TTC549 (cell line): ENCODE results near the gene PPP2R5A.

Experiments
- FAIRE-seq: peaks from 2 replicates; lab custom pipeline; 2012; peaks lifted over from hg19 to GRCh38; lab: Jason Lieb, UNC

PPP2R5A gene

DNA sequence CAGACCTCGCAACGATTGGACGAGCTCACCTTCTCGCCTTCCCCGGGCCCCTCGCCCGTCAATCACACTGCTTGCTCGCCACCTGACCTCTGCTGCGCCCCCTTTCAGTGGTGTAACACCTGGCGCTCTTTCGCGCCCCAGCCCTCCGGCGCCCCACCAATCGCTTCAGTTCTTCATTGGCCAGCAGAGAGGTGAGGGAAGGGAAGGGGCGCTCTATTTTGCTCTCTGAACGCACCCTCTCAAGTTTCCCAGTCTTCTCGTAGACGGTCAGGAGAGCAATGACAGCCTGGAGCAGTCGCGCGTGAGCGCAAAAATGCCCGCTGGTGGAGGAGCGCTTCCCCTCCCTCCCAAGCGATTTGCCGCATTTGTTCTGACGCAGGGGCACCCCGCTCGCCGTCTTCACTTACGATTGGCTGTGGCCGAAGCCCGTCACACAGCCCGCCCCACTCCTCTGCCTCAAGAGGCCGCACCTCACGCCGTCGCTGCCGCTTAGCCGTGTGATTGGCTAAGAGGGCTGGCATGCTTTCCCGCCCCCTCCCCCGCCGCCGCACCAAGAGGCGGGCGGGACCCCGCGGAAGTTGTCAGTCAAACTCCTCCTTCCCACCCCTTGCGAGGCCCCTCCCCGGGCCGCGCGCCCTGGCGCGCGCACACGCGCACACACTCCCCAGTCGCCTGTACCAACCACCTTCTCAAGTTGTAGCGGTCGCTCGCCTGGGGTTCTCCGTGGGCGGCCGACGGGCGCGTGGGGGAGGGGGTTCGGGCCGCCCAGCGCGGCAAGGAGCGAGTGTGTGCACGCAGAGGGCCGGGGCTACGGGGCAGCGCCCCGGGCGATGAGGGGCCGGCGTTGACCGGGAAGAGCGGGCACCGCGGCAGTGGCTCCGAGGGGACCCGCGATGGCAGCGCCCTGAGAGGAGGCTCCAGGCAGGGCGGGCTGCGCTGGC, at the start of gene PPP2R5A:
TSS of gene PPP2R5A (plus strand) at position 667 of the 941 bp plus-strand sequence. CDS start 701 bp downstream, outside the sequence.
- peak; percentile 98 for FAIRE-seq

DNA sequence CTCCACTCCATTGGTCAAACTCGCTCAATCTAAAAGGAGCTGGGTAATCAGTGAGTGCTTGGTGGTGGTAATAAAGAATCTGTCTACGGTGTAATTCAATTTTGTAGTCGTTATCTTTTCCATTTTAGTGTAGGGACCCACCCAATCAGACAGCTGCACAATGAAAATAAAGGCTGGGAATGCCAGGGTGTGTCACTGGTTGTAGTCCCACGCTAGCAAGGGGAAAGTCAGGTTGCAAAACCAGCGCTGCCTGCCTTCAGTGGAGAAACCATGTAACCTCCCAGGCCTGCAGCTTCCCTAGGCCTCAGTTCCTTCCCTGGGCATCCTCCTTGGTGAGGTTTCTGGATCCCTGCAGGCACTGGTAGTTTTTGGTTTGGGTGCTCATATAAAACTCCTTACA, 49.4 kb upstream of the PPP2R5A start:
- no peak for FAIRE-seq

DNA sequence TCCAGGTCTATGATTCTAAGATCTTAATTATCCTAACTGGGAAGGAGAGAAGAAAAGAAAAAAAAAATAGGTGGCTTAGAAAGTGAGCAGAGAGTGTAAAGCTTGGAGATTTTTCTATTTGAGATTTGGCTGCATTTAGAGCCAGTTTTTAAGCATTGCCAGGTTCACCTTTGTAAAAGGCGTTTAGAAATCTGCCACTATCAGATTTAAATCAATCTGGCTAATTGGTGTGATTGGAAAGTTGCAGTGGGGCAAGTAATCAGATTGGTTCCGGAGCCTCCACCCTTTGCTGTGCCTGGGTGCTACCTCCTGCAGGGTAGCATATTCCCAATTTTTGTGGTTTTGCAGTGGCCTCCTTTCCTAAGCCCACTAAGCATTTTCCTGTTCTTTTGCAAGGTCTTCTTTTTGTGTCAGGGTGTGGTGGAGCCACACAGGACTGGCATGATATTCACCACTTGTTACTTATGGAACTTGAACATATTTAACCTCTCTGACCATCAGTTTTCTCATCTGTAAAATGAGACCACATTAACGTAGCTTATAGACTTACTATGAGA, 48.5 kb upstream of the PPP2R5A start:
- no peak for FAIRE-seq

DNA sequence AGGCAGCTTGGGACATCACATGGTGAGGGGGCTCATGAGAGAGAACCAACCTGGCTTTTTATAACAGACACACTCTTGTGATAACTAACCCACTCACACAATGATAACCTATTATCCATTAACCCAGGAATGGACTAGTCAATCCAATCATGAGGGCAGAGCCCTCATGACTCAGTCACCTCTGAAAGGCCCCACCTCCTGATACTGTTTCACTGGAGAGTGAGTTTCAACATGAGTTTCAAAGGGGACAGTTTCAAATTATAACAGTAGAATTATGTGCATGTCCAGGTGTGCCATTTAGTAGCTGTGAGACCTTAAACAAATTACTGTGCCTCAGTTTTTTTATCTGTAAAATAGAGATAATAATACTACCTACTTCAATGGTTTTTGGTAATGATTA, 47.6 kb upstream of the PPP2R5A start:
- no peak for FAIRE-seq

DNA sequence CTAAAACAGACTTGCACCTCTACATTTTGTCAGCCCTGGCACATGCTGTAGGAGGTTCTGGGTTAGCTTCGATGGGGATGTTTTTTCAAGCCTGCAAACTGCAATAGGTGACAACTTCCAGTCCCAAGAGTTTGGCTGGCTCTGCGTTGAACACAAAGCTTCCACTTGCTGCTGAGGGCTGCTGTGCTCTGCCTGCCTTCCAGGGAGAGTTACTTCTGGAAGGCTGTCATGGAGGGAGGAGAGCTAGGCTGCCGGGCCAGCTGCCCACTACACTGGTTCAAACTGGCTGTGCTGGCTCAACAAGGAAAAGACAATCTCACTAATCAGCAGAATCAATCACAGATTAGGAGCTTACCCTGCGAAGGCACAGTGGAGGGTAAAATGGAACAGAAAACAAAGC, 46.7 kb upstream of the PPP2R5A start:
- no peak for FAIRE-seq

DNA sequence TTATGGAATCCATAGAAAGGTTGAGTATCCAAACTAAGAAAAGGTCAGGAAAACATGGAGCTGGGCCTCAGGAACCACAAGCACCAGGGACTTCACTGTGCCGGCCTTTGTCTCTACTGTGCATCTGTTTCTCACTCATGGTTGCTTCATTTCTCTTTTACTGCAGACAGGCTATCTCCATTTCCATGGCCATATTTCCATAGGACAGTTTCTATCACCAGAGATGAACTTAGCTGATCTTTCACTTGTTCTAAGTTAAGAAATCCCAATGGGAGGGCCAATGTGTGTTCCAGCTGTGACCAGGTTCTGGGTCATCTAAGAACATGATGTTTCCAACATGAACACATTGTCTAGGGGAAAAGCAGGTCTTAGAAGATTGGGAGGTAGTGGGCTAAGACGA, 43.7 kb upstream of the PPP2R5A start:
- FAIRE-seq = no peak

DNA sequence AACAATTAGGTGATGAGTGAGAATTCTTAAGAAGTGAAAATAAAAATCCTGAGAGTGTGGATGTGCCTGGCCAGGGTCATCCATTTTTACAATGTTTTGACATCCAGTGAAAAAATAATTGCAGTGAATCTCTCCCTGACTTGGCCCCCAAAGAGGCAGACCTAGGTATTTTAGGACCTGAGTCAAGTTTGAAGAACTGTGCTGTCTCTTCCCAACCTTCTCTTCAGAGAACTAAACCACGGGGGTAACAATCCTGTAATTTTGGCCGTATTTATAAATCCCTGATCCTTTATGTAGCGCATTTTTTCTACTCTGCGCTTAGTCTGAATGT, 43.3 kb upstream of the PPP2R5A start:
- no peak for FAIRE-seq

DNA sequence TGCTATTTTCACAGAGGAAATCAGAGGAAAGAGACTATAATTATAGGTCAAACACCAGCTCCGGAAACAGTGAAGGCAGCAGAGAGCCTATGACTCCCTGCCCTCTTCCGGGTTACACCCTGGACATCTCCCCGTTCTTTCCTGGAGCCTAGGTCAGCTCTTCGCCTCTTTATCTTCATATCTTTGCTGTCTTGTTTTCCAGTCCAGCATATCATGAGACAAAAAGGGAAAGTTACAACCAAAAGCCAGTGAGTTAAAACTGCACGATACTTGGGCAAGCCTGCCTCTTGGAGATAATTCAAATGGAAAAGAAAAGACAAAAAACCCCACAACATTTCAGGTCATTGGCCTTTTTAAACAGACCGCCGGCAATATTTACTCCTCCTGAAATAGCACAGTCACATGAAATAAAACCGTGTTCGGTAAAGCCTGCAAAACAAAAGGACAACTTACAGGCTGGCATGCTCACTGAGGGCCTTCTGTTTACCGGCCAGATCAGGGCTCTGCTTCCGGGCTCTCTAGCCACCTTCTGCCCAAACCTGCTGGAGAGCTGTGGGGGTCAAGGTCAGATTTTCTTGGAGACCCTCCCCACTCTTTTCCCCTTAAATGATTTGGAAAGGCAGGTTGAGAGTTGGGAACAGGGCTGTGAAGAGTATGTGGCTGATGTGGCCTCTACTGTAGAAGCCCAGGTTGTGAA, 42.8 kb upstream of the PPP2R5A start:
- no peak for FAIRE-seq

DNA sequence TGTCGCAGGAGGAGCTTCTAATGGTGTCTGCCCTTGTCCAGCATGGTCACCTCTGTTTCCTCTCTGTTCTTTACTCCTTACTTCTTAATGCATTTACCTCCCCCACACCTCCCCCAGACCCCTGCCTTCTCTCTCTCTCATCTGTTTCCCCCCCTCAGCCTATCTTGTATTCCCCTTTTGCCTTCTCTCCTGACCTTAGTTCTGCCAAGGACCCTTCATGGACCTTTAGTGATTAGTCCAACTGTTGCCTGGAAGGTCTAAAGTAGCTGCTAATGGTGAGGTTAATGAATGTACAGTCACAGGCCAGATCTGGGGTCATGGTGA, 42.3 kb upstream of the PPP2R5A start:
- FAIRE-seq = no peak

DNA sequence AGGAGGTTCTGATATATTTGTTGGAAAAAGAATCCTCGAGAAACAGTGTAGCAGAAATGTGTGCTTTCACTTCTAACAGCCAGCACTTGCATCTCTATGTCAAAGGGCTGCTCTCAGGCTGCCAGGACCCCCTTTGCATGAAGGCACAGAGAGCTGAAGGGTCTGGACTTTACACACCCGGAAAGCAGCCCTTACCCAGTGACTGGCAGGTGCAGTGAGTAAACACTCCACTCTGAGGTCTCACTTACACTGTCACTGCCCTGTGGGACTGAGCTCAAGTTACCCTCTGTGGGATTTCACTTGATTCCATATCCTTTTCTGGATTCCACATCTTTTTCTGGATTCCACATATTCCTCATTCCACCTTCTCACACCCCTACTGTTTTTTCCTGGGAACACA, 40.8 kb upstream of the PPP2R5A start:
- no peak for FAIRE-seq

DNA sequence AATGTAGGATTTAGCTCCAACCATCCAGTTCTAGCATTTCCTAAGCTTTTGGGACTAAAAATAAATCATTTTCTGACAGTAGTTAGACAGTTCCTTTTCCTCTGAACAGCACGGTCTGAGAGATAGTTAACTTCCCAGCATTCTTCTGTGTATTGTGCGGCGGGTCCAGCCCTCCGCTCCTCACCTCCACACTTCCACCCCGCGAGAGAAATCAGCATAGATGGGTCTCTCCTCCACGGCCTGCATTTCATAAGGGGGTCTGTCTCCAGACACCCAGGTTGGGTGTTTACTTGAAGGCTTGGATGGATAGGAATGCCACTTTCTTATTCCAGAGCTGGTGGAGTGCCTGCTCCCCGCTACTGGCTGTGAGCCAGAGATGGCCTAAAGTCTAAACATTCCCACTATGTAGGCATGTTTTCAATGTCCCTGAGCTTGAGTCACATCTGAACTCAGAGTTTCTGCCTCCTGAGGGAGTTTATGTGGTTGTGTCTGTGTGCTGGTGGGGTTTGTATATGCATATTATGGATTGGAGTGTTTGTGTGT, 38.0 kb upstream of the PPP2R5A start:
- no peak for FAIRE-seq

DNA sequence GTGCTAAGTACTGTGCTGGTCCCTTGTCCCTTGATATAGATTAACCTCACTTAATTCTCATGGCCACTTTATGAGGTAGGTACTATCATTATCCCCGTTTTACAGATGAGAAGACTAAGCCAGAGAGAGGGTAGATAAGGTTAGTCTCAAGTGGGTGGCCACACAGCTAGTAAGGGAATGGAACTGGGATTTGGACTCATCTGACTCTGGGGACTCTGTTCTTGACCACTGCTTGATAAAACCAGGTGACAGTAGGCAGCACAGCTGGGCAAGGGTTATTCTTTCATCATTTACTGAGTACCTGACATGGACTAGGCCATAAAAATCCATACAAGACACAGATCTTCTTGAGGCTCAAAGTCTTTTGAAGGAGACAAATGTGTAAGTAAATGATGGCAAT, 37.2 kb upstream of the PPP2R5A start:
- FAIRE-seq = no peak

DNA sequence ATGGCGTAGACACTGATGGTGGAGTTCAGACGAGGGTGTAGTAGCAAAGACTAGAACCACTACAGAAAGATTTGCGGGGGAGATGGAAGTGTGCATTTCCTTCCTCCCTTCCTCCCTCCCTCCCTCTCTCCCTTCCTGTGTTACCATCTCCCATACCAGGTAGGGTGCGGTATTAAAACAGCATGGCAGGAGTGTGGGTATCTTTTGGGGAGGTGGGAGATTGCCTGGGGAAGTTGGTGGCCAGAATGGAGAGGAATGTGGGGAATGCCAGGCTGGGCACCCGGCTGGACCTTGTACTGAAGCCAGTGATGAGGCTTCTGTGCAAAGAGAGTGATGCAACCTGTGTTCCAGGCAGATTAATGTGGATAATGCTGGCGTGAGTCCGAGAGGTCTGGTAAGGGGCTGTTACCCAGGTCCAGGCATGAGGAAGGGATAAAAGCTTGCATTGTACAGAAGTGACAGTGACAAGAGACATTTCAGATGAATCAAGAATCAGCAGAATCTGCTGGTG, 30.3 kb upstream of the PPP2R5A start:
- no peak for FAIRE-seq

DNA sequence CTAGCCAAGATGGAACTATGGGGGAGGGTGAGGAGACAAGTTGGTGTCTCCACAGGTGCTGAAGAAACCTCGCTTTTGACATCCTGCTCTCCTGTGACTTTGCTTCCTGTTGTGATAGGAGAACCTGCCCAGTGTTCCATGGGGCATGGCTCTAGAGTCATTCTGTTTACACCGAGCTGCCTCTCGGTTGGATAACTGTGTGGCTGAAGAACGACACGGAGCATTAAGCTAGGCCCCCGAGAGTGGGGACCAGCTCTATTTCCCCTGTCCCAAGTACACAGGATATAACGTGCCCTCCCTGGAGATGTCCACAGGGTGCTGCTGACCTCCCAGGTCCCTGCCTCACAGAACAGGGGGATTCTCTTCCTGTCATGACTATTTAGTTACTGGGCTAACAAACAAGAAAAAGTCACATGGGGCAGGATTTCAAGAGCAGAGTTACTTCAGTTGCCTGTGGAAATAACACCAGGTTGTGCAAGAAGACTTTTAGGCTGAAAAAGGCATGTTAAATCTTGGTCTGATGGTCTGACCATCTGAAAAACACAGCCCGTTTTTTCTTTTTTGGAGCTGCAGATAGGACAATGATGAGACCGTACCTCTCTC, 29.4 kb upstream of the PPP2R5A start:
- FAIRE-seq = no peak

DNA sequence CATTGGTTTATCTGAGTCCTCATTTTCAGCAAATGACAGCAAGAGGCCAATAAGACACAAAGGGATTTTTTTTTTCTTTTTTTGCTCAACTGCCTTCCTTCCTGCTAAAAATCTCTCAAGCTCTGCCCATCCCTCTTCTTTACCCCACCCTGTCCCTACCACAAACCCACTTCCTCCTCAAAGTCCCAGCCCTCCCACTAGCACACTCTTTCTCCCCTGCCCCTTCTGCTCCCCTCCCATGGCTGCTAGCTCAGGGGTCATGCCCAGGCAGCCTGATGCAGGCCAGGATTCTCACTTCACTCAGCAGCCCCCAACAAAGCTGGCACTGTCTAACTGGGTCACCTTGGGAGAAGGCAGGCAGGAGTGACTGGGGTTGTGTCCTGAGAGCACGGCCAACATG, 28.8 kb upstream of the PPP2R5A start:
- no peak for FAIRE-seq

DNA sequence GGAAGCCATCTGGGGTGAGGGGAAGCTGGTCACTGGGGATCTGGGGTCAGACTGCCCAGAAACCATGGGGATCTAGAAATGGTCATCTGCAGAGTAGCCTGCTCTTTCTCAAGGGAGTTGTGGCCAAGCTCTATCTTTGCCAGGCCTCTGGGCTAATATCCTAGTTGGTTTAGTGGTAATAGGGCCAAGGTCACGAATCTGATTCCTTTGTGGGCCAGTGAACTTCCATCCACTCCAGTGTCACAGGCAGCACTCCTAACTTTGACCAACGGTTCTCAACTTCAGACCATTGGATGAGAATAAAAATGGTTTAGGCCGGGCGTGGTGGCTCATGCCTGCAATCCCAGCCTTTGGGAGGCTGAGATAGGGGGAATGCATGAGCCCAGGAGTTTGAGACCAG, 28.1 kb upstream of the PPP2R5A start:
- FAIRE-seq = no peak

DNA sequence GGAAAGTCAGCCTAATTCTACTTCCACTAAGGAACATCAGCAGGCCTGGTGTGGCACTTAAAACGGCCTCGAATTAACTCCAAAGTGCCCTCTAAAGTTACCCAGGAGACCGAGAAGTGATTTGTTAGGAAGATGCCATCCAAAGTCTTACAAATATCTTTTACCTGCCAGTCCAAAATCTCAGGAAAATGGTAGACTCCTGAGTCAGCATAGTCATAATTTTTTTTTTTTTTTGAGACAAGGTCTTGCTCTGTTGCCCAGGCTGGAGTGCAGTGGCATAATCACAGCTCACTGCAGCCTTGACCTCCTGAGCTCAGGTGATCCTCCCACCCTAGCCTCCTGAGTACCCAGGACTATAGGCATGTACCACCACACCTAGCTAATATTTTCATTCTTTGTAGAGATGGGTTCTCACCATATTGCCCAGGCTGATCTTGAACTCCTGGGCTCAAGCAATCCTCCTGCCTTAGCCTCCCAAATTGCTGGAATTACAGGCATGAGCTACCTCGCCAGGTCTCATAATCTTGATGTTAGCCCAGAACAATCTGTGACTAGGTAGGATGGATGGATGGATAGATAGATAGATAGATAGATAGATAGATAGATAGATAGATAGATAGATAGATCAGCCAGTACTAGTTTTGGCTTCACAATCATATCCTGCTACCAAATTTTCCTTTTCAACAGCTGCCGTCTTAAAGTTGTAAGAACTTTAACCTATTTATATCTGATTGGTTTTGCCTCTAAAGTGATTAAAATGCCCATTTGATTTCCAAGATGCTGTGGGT, 25.3 kb upstream of the PPP2R5A start:
- no peak for FAIRE-seq

DNA sequence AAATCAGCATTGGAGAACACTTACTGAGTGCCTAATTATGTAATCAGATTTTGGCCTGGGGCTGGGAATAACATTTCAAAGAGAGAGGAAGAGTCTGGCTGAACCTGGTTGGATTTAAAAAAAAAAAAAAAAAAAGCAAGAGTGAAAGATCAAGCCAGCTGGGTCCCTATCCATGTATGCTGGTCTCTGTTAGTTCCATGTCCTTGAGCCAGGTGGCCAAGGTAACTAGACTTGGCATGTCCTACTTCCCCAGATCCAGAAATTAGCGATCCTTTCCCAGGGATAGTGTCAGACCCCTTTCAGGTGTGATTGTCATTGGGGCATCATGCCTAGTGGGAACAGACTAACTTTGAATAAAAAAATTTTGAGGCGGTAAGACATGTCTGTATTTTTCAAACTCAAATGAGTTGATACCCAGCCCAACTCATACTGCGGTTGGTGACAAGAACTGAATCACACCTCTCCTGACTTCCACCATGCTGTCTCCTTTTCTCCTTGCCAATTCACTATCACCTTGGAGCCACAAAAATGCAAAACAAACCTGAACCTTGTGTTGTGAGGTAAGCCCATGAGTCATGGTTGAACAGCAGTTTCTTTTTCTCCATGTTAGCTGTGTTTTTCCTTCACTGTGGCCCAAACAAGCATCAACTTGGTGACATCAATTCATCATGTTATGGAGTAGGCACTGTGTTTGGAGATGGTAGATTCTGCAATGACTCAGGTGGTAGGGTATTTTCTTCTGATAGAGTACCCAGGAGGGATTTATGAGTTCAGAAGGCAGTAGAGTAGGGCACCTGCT, 24.5 kb upstream of the PPP2R5A start:
- no peak for FAIRE-seq

DNA sequence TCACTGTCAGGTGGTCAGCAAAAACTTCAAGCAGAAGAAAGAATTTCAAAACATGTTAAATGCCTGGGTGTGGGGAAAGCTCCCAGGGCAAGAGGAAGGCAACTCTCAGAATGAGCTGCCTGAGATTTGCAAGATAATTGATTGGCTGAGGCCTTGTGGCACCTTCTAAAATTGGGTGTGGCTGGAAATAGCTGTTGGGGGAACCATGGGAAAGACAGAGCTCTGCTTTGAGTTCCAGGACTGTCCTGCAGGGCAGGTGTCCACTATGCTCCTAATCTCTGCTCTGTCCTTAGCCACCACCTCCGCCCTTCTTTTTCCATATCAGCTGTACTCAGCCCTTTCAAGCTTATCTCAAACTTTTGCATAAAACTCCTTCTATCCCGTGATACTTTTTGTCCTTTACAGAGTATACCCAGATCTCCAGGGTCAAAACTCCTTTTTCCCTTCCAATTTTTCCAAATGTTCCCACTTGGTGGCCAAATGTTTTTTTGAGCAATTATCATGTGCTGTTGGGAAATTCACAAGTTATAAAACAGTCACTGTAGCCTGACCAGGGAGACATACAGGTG, 23.8 kb upstream of the PPP2R5A start:
- no peak for FAIRE-seq

DNA sequence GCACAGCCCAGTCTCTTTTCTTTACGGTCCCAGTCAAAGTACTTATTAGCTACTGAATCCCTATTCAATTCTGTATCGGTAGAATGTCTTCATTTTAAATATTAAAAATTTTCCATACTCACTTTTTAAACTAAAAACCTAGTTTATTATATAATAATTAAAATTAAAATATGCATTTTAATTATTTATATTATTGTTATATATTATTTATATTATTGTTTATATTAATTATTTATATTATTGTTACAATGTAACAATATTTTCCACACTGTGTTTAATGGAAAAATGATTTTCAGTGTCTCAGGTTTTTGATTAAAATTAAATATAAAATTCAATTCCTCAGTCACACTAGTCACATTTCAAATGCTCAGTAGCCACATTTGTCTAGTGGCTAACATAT, 18.2 kb upstream of the PPP2R5A start:
- peak; percentile 98 for FAIRE-seq

DNA sequence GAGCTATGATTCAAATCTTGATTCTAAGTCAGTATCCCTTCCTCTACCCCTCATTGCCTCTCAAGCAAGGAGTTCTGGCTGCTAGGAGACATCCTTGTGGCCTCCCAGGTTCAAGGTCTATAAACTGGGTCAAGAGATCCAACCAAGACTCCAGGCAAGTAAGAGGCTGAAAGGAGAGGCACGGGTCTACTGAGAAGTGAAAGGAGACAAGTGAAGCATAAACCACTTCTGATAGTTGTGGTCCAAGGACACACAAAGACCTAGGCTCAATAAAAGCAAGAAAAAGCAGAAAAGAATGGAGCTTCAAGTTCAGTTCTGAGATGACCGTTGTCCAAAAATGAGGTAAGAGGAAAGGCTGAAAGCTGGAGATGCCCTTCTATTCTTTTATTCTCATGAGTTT, 17.8 kb upstream of the PPP2R5A start:
- FAIRE-seq = no peak
